ENCODE measurements around the gene SLC25A33. TPM values are rescaled to one million over a fixed set of nuclear protein-coding genes. Genes with fewer than 3 reads are reported as not detected.
A peak's percentile ranks its signal among the peaks of the same experiment; 100 is the strongest.

SLC25A33 gene
- total RNA-seq, 1 donor from 2014 or later, result 1.6 TPM

DNA sequence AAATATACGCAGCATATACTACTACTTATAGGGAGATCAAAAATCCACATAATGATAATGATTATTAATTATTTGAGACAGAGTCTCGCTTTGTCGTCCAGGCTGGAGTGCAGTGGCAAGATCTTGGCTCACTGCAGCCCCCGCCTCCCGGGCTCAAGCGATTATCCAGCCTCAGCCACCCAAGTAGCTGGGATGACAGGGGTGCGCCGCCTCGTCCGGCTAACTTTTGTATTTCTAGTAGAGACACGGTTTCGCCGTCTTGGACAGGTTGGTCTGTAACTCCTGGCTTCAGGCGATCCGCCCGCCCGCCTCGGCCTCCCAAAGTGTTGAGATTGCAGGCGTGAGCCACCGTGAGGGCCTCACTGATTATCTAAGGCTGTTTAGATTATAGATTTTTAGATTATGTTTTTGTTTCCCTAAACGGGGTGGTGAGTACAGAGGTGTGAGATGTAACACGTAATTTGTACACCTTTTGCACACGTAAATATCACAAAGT lies 548 bp upstream of the SLC25A33 start:
- peaks cover 11 to 15% (median 15%) of the 10 kb centered on the region in 3 donors for H3K4me1 ChIP-seq (ENCODE audit: control insufficient read depth in 3 of 3, insufficient read depth in 3 of 3, low read length in 3 of 3)
- peak overlapping the region; percentile 52 to 61 (median 60) for H3K4me3 ChIP-seq (ENCODE audit: low read length in 3 of 3)
- H3K36me3 ChIP-seq (ENCODE audit: control insufficient read depth in 3 of 3, insufficient read depth in 3 of 3, low read length in 3 of 3), result no peaks in the 10 kb centered on the region
- peak overlapping the region; percentile 81 for H3K27ac ChIP-seq (ENCODE audit: low read depth, low read length)
- H3K9ac ChIP-seq (ENCODE audit: low read depth in 1 of 3, low read length in 3 of 3), result peak overlapping the region in 1 of 3 donors; percentile 4
- no peaks in the 10 kb centered on the region for H3K9me3 ChIP-seq (ENCODE audit: control insufficient read depth in 3 of 3, low read length in 3 of 3)
- H3K27me3 ChIP-seq (ENCODE audit: control insufficient read depth in 3 of 3, insufficient read depth in 3 of 3, low read length in 3 of 3), result no peaks in the 10 kb centered on the region

DNA sequence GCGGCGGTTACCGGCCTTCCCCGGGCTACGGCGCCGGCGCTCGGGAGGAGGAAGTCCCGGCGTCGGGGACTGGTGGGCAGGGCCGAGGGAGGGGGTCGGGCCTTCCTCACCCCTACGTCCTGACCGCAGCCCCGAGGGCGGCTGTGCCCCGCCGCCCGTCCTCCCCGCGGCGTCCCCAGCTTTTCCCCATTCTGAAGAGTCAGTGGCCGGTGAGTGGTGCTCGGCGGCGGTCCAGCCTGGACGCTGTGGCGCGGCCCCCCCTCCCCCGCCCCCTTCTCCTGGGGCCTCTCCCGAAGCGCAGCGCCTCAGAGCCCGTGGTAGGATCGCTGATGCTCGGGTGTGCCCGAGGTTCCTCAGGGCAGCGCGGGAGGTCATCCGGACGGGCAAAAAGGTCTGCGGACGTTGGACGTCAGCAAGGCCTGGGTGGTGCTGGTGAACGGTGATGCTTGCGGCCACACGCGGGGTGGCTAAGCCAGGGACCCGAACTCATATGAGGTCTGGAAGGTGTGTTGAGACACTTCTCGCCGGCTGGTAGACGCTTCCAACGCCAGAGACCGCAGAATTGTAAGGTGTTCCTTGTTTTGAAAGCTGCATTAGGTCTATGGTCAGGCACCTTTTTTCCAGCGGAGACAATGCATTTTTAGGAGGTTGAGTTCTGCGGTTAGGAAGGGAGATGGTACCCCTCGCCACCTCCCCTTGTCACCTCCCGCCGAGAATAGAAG lies 725 bp downstream of the SLC25A33 start:
- H3K4me1 ChIP-seq (ENCODE audit: control insufficient read depth in 3 of 3, insufficient read depth in 3 of 3, low read length in 3 of 3), result peaks cover 11 to 15% (median 15%) of the 10 kb centered on the region in 3 donors
- no peaks in the 10 kb centered on the region for H3K27me3 ChIP-seq (ENCODE audit: control insufficient read depth in 3 of 3, insufficient read depth in 3 of 3, low read length in 3 of 3)
- H3K9me3 ChIP-seq (ENCODE audit: control insufficient read depth in 3 of 3, low read length in 3 of 3), result no peaks in the 10 kb centered on the region
- no peaks in the 10 kb centered on the region for H3K36me3 ChIP-seq (ENCODE audit: control insufficient read depth in 3 of 3, insufficient read depth in 3 of 3, low read length in 3 of 3)
- peak overlapping the region; percentile 65 to 79 (median 77) for H3K4me3 ChIP-seq (ENCODE audit: low read length in 3 of 3)
- peak overlapping the region; percentile 78 for H3K27ac ChIP-seq (ENCODE audit: low read depth, low read length)
- H3K9ac ChIP-seq (ENCODE audit: low read depth in 1 of 3, low read length in 3 of 3), result peak overlapping the region; percentile 47 to 80 (median 73)

- Histone ChIP-seq H3K9ac (ENCODE audit: low read depth in 1 of 3, low read length in 3 of 3) (no peak overlapping the region), H3K36me3 (ENCODE audit: control insufficient read depth in 3 of 3, insufficient read depth in 3 of 3, low read length in 3 of 3) (no peaks in the 10 kb centered on the region), H3K27ac (ENCODE audit: low read depth, low read length) (no peak overlapping the region), H3K4me3 (ENCODE audit: low read length in 3 of 3) (peak overlapping the region in 2 of 3 donors; percentile 29 to 38), H3K9me3 (ENCODE audit: control insufficient read depth in 3 of 3, low read length in 3 of 3) (no peaks in the 10 kb centered on the region), H3K27me3 (ENCODE audit: control insufficient read depth in 3 of 3, insufficient read depth in 3 of 3, low read length in 3 of 3) (no peaks in the 10 kb centered on the region), H3K4me1 (ENCODE audit: control insufficient read depth in 3 of 3, insufficient read depth in 3 of 3, low read length in 3 of 3) (peaks cover 11 to 19% (median 15%) of the 10 kb centered on the region in 3 donors)
Observed at GRCh38 chr1:9542430-9542829, 3.2 kb downstream of the SLC25A33 start.

DNA sequence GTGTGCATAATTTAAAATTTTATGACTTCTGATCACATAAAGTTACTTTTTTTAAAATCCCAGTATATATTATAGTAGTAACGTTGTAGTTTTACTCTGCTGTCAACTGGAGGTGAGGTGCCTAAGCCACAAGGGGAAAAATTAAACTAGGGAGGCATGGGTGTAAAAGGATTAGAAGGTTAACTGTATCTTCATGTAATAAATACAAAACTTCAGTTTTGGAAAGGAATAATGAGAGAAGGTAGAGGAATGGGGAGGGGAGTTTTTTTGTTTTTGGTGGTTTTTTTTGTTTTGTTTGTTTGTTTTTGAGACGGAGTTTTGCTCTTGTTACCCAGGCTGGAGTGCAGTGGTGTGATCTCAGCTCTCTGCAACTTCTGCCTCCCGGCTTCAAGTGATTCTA lies 5.7 kb downstream of the SLC25A33 start:
- no peaks in the 10 kb centered on the region for H3K36me3 ChIP-seq (ENCODE audit: control insufficient read depth in 3 of 3, insufficient read depth in 3 of 3, low read length in 3 of 3)
- no peaks in the 10 kb centered on the region for H3K27me3 ChIP-seq (ENCODE audit: control insufficient read depth in 3 of 3, insufficient read depth in 3 of 3, low read length in 3 of 3)
- no peak overlapping the region for H3K27ac ChIP-seq (ENCODE audit: low read depth, low read length)
- no peak overlapping the region for H3K9ac ChIP-seq (ENCODE audit: low read depth in 1 of 3, low read length in 3 of 3)
- H3K4me3 ChIP-seq (ENCODE audit: low read length in 3 of 3), result no peak overlapping the region
- H3K4me1 ChIP-seq (ENCODE audit: control insufficient read depth in 3 of 3, insufficient read depth in 3 of 3, low read length in 3 of 3), result peaks cover 15 to 23% (median 19%) of the 10 kb centered on the region in 3 donors
- H3K9me3 ChIP-seq (ENCODE audit: control insufficient read depth in 3 of 3, low read length in 3 of 3), result no peaks in the 10 kb centered on the region

DNA sequence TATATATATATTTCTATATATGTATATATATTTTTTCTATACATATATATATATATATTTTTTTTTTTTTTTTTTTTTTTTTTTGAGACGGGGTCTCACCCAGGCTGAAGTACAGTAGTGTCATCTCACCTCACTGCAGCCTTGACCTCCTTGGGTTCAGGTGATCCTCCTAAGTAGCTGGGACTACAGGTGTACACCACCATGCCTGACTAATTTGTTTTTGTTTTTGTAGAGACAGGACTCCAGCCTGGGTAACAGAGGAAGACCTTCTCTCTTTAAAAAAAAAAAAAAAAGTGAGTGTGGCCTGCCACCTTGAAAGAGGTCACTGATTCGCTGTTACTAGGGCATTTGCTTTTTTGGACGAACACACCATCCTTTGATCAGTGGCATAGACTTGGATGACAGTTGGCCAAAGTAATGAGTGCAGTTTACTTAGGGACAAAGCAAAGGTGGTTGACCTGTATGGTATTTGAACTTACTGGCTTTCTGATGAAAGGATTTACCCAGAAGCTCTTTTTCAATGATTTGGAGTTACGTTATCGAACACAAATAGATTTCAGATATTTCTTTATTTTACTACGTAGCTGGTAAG lies 10.8 kb downstream of the SLC25A33 start:
- Histone ChIP-seq H3K9me3 (ENCODE audit: control insufficient read depth in 3 of 3, low read length in 3 of 3) (no peaks in the 10 kb centered on the region), H3K27ac (ENCODE audit: low read depth, low read length) (no peak overlapping the region), H3K27me3 (ENCODE audit: control insufficient read depth in 3 of 3, insufficient read depth in 3 of 3, low read length in 3 of 3) (no peaks in the 10 kb centered on the region), H3K4me1 (ENCODE audit: control insufficient read depth in 3 of 3, insufficient read depth in 3 of 3, low read length in 3 of 3) (peaks cover 8 to 18% (median 9%) of the 10 kb centered on the region in 3 donors), H3K9ac (ENCODE audit: low read depth in 1 of 3, low read length in 3 of 3) (no peak overlapping the region), H3K36me3 (ENCODE audit: control insufficient read depth in 3 of 3, insufficient read depth in 3 of 3, low read length in 3 of 3) (peaks cover 0 to 3% (median 2%) of the 10 kb centered on the region in 3 donors), H3K4me3 (ENCODE audit: low read length in 3 of 3) (no peak overlapping the region)

- Histone ChIP-seq H3K4me1 (ENCODE audit: control insufficient read depth in 3 of 3, insufficient read depth in 3 of 3, low read length in 3 of 3) (peaks cover 16 to 25% (median 21%) of the 10 kb centered on the region in 3 donors), H3K27me3 (ENCODE audit: control insufficient read depth in 3 of 3, insufficient read depth in 3 of 3, low read length in 3 of 3) (no peaks in the 10 kb centered on the region), H3K4me3 (ENCODE audit: low read length in 3 of 3) (no peak overlapping the region), H3K9me3 (ENCODE audit: control insufficient read depth in 3 of 3, low read length in 3 of 3) (no peaks in the 10 kb centered on the region), H3K36me3 (ENCODE audit: control insufficient read depth in 3 of 3, insufficient read depth in 3 of 3, low read length in 3 of 3) (peaks cover 0 to 5% (median 3%) of the 10 kb centered on the region in 3 donors), H3K9ac (ENCODE audit: low read depth in 1 of 3, low read length in 3 of 3) (no peak overlapping the region), H3K27ac (ENCODE audit: low read depth, low read length) (no peak overlapping the region)
Observed at GRCh38 chr1:9551984-9552383, 12.7 kb downstream of the SLC25A33 start.

DNA sequence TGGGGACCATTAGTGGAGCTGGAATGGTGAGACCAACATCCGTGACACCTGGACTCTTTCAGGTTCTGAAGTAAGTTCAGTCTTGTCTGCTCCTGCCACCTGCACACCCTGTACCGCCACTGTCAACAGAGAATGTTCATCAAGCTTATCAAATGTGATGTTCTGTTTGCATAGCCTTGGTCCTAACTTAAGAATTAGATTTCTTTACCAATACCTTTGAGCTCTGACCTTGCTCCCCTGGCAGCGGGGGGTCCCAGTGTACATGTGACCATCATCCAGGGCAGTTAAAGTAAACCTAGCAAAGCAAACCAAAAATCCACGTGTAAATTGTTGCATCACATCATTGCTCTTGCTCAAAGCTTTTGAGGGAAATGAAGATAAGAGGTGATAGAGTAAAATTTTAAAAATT lies 14.5 kb downstream of the SLC25A33 start:
- no peak overlapping the region for H3K27ac ChIP-seq (ENCODE audit: low read depth, low read length)
- peaks cover 15 to 36% (median 26%) of the 10 kb centered on the region in 3 donors for H3K4me1 ChIP-seq (ENCODE audit: control insufficient read depth in 3 of 3, insufficient read depth in 3 of 3, low read length in 3 of 3)
- no peak overlapping the region for H3K9ac ChIP-seq (ENCODE audit: low read depth in 1 of 3, low read length in 3 of 3)
- no peaks in the 10 kb centered on the region for H3K27me3 ChIP-seq (ENCODE audit: control insufficient read depth in 3 of 3, insufficient read depth in 3 of 3, low read length in 3 of 3)
- no peaks in the 10 kb centered on the region for H3K9me3 ChIP-seq (ENCODE audit: control insufficient read depth in 3 of 3, low read length in 3 of 3)
- H3K36me3 ChIP-seq (ENCODE audit: control insufficient read depth in 3 of 3, insufficient read depth in 3 of 3, low read length in 3 of 3), result peaks cover 0 to 5% (median 3%) of the 10 kb centered on the region in 3 donors
- H3K4me3 ChIP-seq (ENCODE audit: low read length in 3 of 3), result no peak overlapping the region

DNA sequence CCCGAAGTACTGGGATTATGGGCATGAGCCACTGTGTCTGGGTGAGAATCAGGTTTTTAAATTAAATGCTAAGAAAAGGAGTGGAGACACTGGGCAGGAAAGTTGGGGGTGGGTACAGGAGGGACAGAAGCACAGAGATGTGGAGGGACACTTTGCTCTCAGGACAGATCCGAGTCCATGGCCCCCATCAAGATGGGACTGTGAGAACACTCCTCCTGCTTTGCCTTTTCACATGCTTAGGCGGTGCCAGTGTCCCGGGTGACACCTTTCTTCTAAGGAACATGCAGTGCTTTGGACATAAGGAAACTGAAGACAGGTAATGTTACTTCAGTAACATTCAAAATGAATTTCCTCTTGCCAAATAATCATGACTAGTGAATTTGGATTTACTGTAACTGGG lies 16.7 kb downstream of the SLC25A33 start:
- no peaks in the 10 kb centered on the region for H3K9me3 ChIP-seq (ENCODE audit: control insufficient read depth in 3 of 3, low read length in 3 of 3)
- peaks cover 17 to 38% (median 26%) of the 10 kb centered on the region in 3 donors for H3K4me1 ChIP-seq (ENCODE audit: control insufficient read depth in 3 of 3, insufficient read depth in 3 of 3, low read length in 3 of 3)
- H3K27me3 ChIP-seq (ENCODE audit: control insufficient read depth in 3 of 3, insufficient read depth in 3 of 3, low read length in 3 of 3), result no peaks in the 10 kb centered on the region
- peaks cover 0 to 5% (median 3%) of the 10 kb centered on the region in 3 donors for H3K36me3 ChIP-seq (ENCODE audit: control insufficient read depth in 3 of 3, insufficient read depth in 3 of 3, low read length in 3 of 3)
- peak overlapping the region in 2 of 3 donors; percentile 55 for H3K9ac ChIP-seq (ENCODE audit: low read depth in 1 of 3, low read length in 3 of 3)
- H3K4me3 ChIP-seq (ENCODE audit: low read length in 3 of 3), result peak overlapping the region; percentile 7 to 56 (median 45)
- H3K27ac ChIP-seq (ENCODE audit: low read depth, low read length), result peak overlapping the region; percentile 61

- Histone ChIP-seq H3K4me3 (ENCODE audit: low read length in 3 of 3) (no peak overlapping the region), H3K36me3 (ENCODE audit: control insufficient read depth in 3 of 3, insufficient read depth in 3 of 3, low read length in 3 of 3) (peaks cover 0 to 5% (median 3%) of the 10 kb centered on the region in 3 donors), H3K27ac (ENCODE audit: low read depth, low read length) (no peak overlapping the region), H3K9ac (ENCODE audit: low read depth in 1 of 3, low read length in 3 of 3) (peak overlapping the region in 1 of 3 donors; percentile 45), H3K27me3 (ENCODE audit: control insufficient read depth in 3 of 3, insufficient read depth in 3 of 3, low read length in 3 of 3) (no peaks in the 10 kb centered on the region), H3K4me1 (ENCODE audit: control insufficient read depth in 3 of 3, insufficient read depth in 3 of 3, low read length in 3 of 3) (peaks cover 26 to 43% (median 35%) of the 10 kb centered on the region in 3 donors), H3K9me3 (ENCODE audit: control insufficient read depth in 3 of 3, low read length in 3 of 3) (no peaks in the 10 kb centered on the region)
Observed at GRCh38 chr1:9557624-9558023, 18.4 kb downstream of the SLC25A33 start.
